DOHH2 (cell line): ENCODE measurements around the gene ARID1A.

ENCODE experiments used
- H3F3A ChIP-seq: fragments of 200-600 bp; sonication (generic), shearing (Covaris generic); 2 replicates; pipeline ENCODE4 v1.6.0; 2016; ENCODE audit warnings: antibody characterized with exemption, mild to moderate bottlenecking; ENCODE audit not compliant: control insufficient read depth, insufficient read depth
- H3K27ac ChIP-seq: fragments of 200-600 bp; sonication (generic); 2 replicates; pipeline ENCODE4 v1.5.1; 2014; ENCODE audit warnings: low read depth, mild to moderate bottlenecking, low read length, moderate library complexity
- H3K27me3 ChIP-seq: fragments of 200-600 bp; sonication (generic); 2 replicates; pipeline ENCODE4 v1.6.1; 2014; ENCODE audit warnings: mild to moderate bottlenecking, low read length, mixed read lengths; ENCODE audit not compliant: control insufficient read depth
- H3K36me3 ChIP-seq: fragments of 200-600 bp; sonication (generic); 2 replicates; pipeline ENCODE4 v1.6.1; 2014; ENCODE audit warnings: mild to moderate bottlenecking, low read length, moderate library complexity, mixed read lengths; ENCODE audit not compliant: control insufficient read depth
- H3K4me1 ChIP-seq: fragments of 200-600 bp; sonication (generic); 2 replicates; pipeline ENCODE4 v1.6.1; 2014; ENCODE audit warnings: mild to moderate bottlenecking, low read length, mixed read lengths; ENCODE audit not compliant: control insufficient read depth
- H3K4me2 ChIP-seq: fragments of 200-600 bp; sonication (generic); 2 replicates; pipeline ENCODE4 v1.6.0; 2014; ENCODE audit warnings: mild to moderate bottlenecking, low read length, moderate library complexity
- H3K4me3 ChIP-seq: fragments of 200-600 bp; sonication (generic); 2 replicates; pipeline ENCODE4 v1.5.1; 2014; ENCODE audit warnings: mild to moderate bottlenecking, low read length, mixed read lengths
- H3K79me2 ChIP-seq: fragments of 200-600 bp; sonication (generic); 2 replicates; pipeline ENCODE4 v1.6.1; 2014; ENCODE audit warnings: mild to moderate bottlenecking, low read length, mixed read lengths; ENCODE audit not compliant: control insufficient read depth
- H3K9me2 ChIP-seq: fragments of 200-600 bp; sonication (generic); replicated peaks from 2 replicates; pipeline ENCODE4 v1.6.1; 2014; ENCODE audit warnings: mild to moderate bottlenecking, low read length, mixed read lengths; ENCODE audit not compliant: control insufficient read depth
- H3K9me3 ChIP-seq: fragments of 200-600 bp; sonication (generic); 2 replicates; pipeline ENCODE4 v1.6.1; 2014; ENCODE audit warnings: antibody characterized with exemption, low read length, mixed read lengths; ENCODE audit not compliant: control insufficient read depth, insufficient read depth
- H4K20me1 ChIP-seq: fragments of 200-600 bp; sonication (generic); 2 replicates; pipeline ENCODE4 v1.6.0; 2014; ENCODE audit warnings: low read depth, mild to moderate bottlenecking, antibody characterized with exemption, low read length, moderate library complexity; ENCODE audit not compliant: control insufficient read depth, insufficient read depth
- EZH2phosphoT487 ChIP-seq: fragments of 200-600 bp; sonication (generic); IDR thresholded peaks from 2 replicates; pipeline ENCODE4 v1.6.1; 2017; ENCODE audit warnings: borderline replicate concordance, mild to moderate bottlenecking, antibody characterized with exemption, low read length, moderate library complexity, mixed read lengths
- TF ChIP-seq, protein P1 (sequence below): fragments of 200-600 bp; sonication (generic); IDR thresholded peaks from one replicate; pipeline ENCODE4 v1.5.1; 2014; ENCODE audit warnings: antibody characterized with exemption, mild to moderate bottlenecking, low read depth, low read length; ENCODE audit not compliant: poor library complexity, severe bottlenecking

ARID1A gene

DNA sequence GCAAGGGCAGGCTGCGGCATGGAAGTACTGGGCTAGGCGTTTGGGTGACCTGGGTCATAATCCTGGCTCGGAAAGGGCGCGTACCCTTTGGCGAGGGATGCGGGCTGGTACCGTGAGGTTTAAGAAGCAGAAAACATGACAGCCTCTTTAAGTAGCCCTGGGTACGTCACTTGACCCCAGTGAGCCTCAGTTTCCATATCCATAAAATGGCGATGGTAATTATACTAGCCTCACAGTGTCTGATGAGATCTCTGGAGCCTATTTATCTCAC, 92.6 kb downstream of the ARID1A start:
- H4K20me1 ChIP-seq = no peaks in the 10 kb centered on the region
- H3K27ac ChIP-seq = peak overlapping the region; percentile 92
- peaks cover 36% of the 10 kb centered on the region for H3F3A ChIP-seq
- H3K9me3 ChIP-seq = no peaks in the 10 kb centered on the region
- peaks cover 11% of the 10 kb centered on the region; the same call in 1 of the 2 replicates for H3K36me3 ChIP-seq
- no peaks in the 10 kb centered on the region for H3K27me3 ChIP-seq
- H3K79me2 ChIP-seq = peaks cover 11% of the 10 kb centered on the region
- H3K4me3 ChIP-seq = peak overlapping the region; percentile 90
- TF ChIP-seq, protein P1, sequence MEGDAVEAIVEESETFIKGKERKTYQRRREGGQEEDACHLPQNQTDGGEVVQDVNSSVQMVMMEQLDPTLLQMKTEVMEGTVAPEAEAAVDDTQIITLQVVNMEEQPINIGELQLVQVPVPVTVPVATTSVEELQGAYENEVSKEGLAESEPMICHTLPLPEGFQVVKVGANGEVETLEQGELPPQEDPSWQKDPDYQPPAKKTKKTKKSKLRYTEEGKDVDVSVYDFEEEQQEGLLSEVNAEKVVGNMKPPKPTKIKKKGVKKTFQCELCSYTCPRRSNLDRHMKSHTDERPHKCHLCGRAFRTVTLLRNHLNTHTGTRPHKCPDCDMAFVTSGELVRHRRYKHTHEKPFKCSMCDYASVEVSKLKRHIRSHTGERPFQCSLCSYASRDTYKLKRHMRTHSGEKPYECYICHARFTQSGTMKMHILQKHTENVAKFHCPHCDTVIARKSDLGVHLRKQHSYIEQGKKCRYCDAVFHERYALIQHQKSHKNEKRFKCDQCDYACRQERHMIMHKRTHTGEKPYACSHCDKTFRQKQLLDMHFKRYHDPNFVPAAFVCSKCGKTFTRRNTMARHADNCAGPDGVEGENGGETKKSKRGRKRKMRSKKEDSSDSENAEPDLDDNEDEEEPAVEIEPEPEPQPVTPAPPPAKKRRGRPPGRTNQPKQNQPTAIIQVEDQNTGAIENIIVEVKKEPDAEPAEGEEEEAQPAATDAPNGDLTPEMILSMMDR = no peak
- no peak for TF ChIP-seq EZH2phosphoT487
- peaks cover 53% of the 10 kb centered on the region for H3K4me1 ChIP-seq
- peak overlapping the region; percentile 76 for H3K4me2 ChIP-seq
- no peaks in the 10 kb centered on the region for H3K9me2 ChIP-seq

DNA sequence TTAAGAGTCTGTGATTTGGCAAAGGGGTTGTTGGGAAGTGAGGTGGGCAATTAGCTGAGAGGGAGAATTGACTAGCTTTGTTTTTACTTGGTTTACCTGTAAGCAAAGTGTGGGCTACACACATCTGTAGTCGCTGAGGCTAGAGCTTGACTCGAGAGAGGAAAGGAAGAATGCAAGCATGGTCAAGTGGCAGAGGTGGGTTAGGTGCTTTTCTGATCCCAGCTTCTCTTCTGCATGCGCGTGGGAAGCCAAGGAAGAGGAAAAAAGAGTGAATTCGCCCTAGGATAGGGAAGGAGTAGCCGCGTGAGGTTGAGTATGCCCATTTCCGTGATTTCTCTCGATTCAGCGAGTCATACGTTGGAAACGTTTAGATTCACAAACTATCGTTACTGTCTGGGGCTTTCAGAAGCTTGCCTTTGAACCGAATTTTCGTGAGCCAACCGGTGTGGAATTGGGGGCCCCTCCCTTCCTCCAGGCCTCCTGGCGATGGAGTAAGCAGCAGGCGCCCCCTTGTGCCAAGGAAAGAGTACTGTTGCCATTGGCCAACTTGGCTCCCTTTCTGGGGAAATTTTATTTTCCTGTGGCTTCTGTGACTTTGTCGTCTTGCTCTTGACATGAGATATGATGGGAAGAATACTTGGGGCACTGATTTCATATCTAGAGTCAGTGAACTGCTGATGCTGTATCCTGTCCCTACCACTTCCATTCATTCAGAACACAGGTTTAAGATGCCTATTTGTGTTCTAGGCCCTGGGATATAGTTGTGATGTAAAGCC, 93.2 kb downstream of the ARID1A start:
- Histone ChIP-seq H3K4me2 (peak overlapping the region; percentile 76), H3K79me2 (peaks cover 11% of the 10 kb centered on the region), H3K36me3 (peaks cover 9% of the 10 kb centered on the region), H3F3A (peaks cover 32% of the 10 kb centered on the region), H3K27me3 (no peaks in the 10 kb centered on the region), H3K4me3 (peak overlapping the region; percentile 90), H3K9me3 (no peaks in the 10 kb centered on the region), H3K4me1 (peaks cover 47% of the 10 kb centered on the region), H4K20me1 (no peaks in the 10 kb centered on the region), H3K9me2 (no peaks in the 10 kb centered on the region), H3K27ac (peak overlapping the region; percentile 92)
- no peak for TF ChIP-seq EZH2phosphoT487
- TF ChIP-seq, protein P1 = peak; percentile 93

DNA sequence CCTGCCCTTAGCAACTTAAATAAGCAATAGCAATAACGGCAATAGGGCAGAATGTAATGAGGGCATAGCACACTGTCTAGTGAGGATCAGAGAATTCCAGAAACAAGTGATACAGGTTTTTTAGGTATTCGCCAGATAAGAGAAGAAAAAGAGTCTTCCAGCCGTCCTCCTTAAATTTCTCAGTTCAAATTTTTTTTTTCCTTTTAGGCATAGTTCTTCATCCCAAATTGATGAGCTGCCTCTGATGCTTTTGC, 93.7 kb downstream of the ARID1A start:
- H3F3A ChIP-seq = peaks cover 27% of the 10 kb centered on the region
- H3K9me3 ChIP-seq = no peaks in the 10 kb centered on the region
- peak overlapping the region; percentile 76 for H3K4me2 ChIP-seq
- no peaks in the 10 kb centered on the region for H4K20me1 ChIP-seq
- H3K79me2 ChIP-seq = peaks cover 11% of the 10 kb centered on the region
- H3K27me3 ChIP-seq = no peaks in the 10 kb centered on the region
- H3K4me3 ChIP-seq = no peak overlapping the region
- TF ChIP-seq, protein P1 = no peak
- H3K36me3 ChIP-seq = peaks cover 12% of the 10 kb centered on the region
- H3K27ac ChIP-seq = no peak overlapping the region
- H3K9me2 ChIP-seq = no peaks in the 10 kb centered on the region
- H3K4me1 ChIP-seq = peaks cover 42% of the 10 kb centered on the region
